HG03108 (cell line): ENCODE results near the gene KLHL25.

ENCODE experiments used
- ATAC-seq: cut with Tn5 transposase; IDR thresholded peaks from one replicate; pipeline ENCODE4 v1.9.1; 2021; ENCODE audit warnings: moderate library complexity; ENCODE audit not compliant: unreplicated experiment

The KLHL25 gene

GRCh38 chr15:85761635-85762034, 33.1 kb downstream of the KLHL25 start:
- no peak for ATAC-seq

GRCh38 chr15:85760531-85761371, 34.0 kb downstream of the KLHL25 start:
- ATAC-seq: no peak

GRCh38 chr15:85760049-85760448, 34.7 kb downstream of the KLHL25 start:
- ATAC-seq: no peak

GRCh38 chr15:85759376-85759775, 35.3 kb downstream of the KLHL25 start:
- ATAC-seq: no peak

- no peak for ATAC-seq
Measured at GRCh38 chr15:85758655-85758978, 36.1 kb downstream of the KLHL25 start.

- ATAC-seq: no peak
Measured at GRCh38 chr15:85757939-85758654, 36.6 kb downstream of the KLHL25 start.

GRCh38 chr15:85757073-85757938, 37.4 kb downstream of the KLHL25 start:
- ATAC-seq: no peak

- no peak for ATAC-seq
Measured at GRCh38 chr15:85756411-85757072, 38.2 kb downstream of the KLHL25 start.

GRCh38 chr15:85755942-85756341, 38.8 kb downstream of the KLHL25 start:
- no peak for ATAC-seq

- ATAC-seq: no peak
Measured at GRCh38 chr15:85755471-85755870, 39.3 kb downstream of the KLHL25 start.

GRCh38 chr15:85754989-85755388, 39.7 kb downstream of the KLHL25 start:
- no peak for ATAC-seq

GRCh38 chr15:85753791-85754452, 40.8 kb downstream of the KLHL25 start:
- no peak for ATAC-seq

- ATAC-seq: no peak
Measured at GRCh38 chr15:85753261-85753660, 41.5 kb downstream of the KLHL25 start.

- no peak for ATAC-seq
Measured at GRCh38 chr15:85752491-85752961, 42.2 kb downstream of the KLHL25 start.

GRCh38 chr15:85752124-85752475, 42.6 kb downstream of the KLHL25 start:
- no peak for ATAC-seq

GRCh38 chr15:85751291-85752123, 43.2 kb downstream of the KLHL25 start:
- no peak for ATAC-seq

- ATAC-seq: no peak
Measured at GRCh38 chr15:85750319-85751290, 44.1 kb downstream of the KLHL25 start.
